NCI-H1694 treated with DMSO at 0.1 percent for 48 hours (cell line): Measurements from ENCODE around the gene BOC.
A peak's percentile ranks its signal among the peaks of the same experiment; 100 is the strongest.

Experiments used
- DNase-seq: peaks from one replicate; lab custom pipeline; 2025; lab: John Stamatoyannopoulos, UW

Gene BOC

GRCh38 chr3:113193719-113194118 is 17.6 kb upstream of the BOC start:
- no peak for DNase-seq

GRCh38 chr3:113194823-113195401 is 16.4 kb upstream of the BOC start:
- peak; percentile 26 for DNase-seq

GRCh38 chr3:113200351-113200750 is 11.0 kb upstream of the BOC start:
- DNase-seq: no peak

GRCh38 chr3:113200946-113201345 is 10.4 kb upstream of the BOC start:
- no peak for DNase-seq

GRCh38 chr3:113204371-113204770 is 7.0 kb upstream of the BOC start:
- DNase-seq: no peak

- no peak for DNase-seq
Observed at GRCh38 chr3:113205481-113205880, 5.9 kb upstream of the BOC start.

- no peak for DNase-seq
Observed at GRCh38 chr3:113210604-113211329, 590 bp upstream of the BOC start.

- no peak for DNase-seq
Observed at GRCh38 chr3:113212150-113212843, 940 bp downstream of the BOC start.

- no peak for DNase-seq
Observed at GRCh38 chr3:113212844-113213375, 1.6 kb downstream of the BOC start.

GRCh38 chr3:113213896-113214587 is 2.7 kb downstream of the BOC start:
- no peak for DNase-seq

- DNase-seq: no peak
Observed at GRCh38 chr3:113214917-113215595, 3.7 kb downstream of the BOC start.

GRCh38 chr3:113216393-113216792 is 5.0 kb downstream of the BOC start:
- no peak for DNase-seq

- DNase-seq: no peak
Observed at GRCh38 chr3:113218011-113218680, 6.8 kb downstream of the BOC start.

- DNase-seq: no peak
Observed at GRCh38 chr3:113218681-113219045, 7.3 kb downstream of the BOC start.

GRCh38 chr3:113219605-113220300 is 8.4 kb downstream of the BOC start:
- DNase-seq: no peak

GRCh38 chr3:113220721-113221120 is 9.4 kb downstream of the BOC start:
- DNase-seq: no peak

- DNase-seq: no peak
Observed at GRCh38 chr3:113221721-113222257, 10.4 kb downstream of the BOC start.

- peak; percentile 63 for DNase-seq
Observed at GRCh38 chr3:113222451-113223086, 11.2 kb downstream of the BOC start.

GRCh38 chr3:113223475-113224281 is 12.3 kb downstream of the BOC start:
- DNase-seq: no peak
